GM23248 (cell line): Measurements from ENCODE around the gene ZNF862. TPM values are rescaled to one million over a fixed set of nuclear protein-coding genes. Genes with fewer than 3 reads are reported as not detected.

Experiments used
- DNase-seq: peaks from one replicate; pipeline ENCODE4 v3.0.0-alpha.2; 2015
- H2AFZ ChIP-seq: fragments of 200-600 bp; sonication (generic); 2 replicates; pipeline ENCODE4 v1.6.1; 2016; ENCODE audit warnings: antibody characterized with exemption
- H3F3A ChIP-seq: fragments of 200-600 bp; sonication (generic); 2 replicates; pipeline ENCODE4 v1.6.1; 2016; ENCODE audit warnings: mild to moderate bottlenecking, antibody characterized with exemption, mixed run types; ENCODE audit not compliant: insufficient read depth
- H3K27ac ChIP-seq: fragments of 200-600 bp; sonication (generic); 2 replicates; pipeline ENCODE4 v1.5.1; 2016; ENCODE audit warnings: mild to moderate bottlenecking
- H3K27me3 ChIP-seq: fragments of 200-600 bp; sonication (generic); replicated peaks from 2 replicates; pipeline ENCODE4 v1.6.1; 2016; ENCODE audit warnings: mild to moderate bottlenecking; ENCODE audit not compliant: insufficient read depth
- H3K36me3 ChIP-seq: fragments of 200-600 bp; sonication (generic); 2 replicates; pipeline ENCODE4 v1.6.1; 2016; ENCODE audit warnings: low read depth, mild to moderate bottlenecking
- H3K4me1 ChIP-seq: fragments of 200-600 bp; sonication (generic); 2 replicates; pipeline ENCODE4 v1.6.1; 2016; ENCODE audit warnings: mild to moderate bottlenecking; ENCODE audit not compliant: insufficient read depth
- H3K4me2 ChIP-seq: fragments of 200-600 bp; sonication (generic); one replicate; pipeline ENCODE4 v1.6.1; 2016; ENCODE audit warnings: mild to moderate bottlenecking; ENCODE audit not compliant: unreplicated experiment
- H3K4me3 ChIP-seq: fragments of 200-600 bp; sonication (generic); 2 replicates; pipeline ENCODE4 v1.5.1; 2016; ENCODE audit warnings: mild to moderate bottlenecking
- H3K79me2 ChIP-seq: fragments of 200-600 bp; sonication (generic); 2 replicates; pipeline ENCODE4 v1.6.1; 2016; ENCODE audit warnings: mild to moderate bottlenecking; ENCODE audit not compliant: insufficient read depth
- H3K9ac ChIP-seq: fragments of 200-600 bp; sonication (generic); 2 replicates; pipeline ENCODE4 v1.6.1; 2016; ENCODE audit warnings: mild to moderate bottlenecking
- H3K9me2 ChIP-seq: fragments of 200-600 bp; sonication (generic); 2 replicates; pipeline ENCODE4 v1.6.1; 2016; ENCODE audit warnings: mixed run types, mild to moderate bottlenecking, moderate library complexity; ENCODE audit not compliant: insufficient read depth
- H3K9me3 ChIP-seq: fragments of 200-600 bp; sonication (generic); one replicate; pipeline ENCODE4 v1.6.1; 2017; ENCODE audit warnings: low read depth
- H4K20me1 ChIP-seq: fragments of 200-600 bp; sonication (generic); 2 replicates; pipeline ENCODE4 v1.6.0; 2016; ENCODE audit not compliant: insufficient read depth
- EZH2 ChIP-seq: fragments of 200-600 bp; sonication (generic); IDR thresholded peaks from 2 replicates; pipeline ENCODE4 v1.6.1; 2018; ENCODE audit warnings: antibody characterized with exemption, mild to moderate bottlenecking; ENCODE audit not compliant: insufficient read depth, poor library complexity, severe bottlenecking
- EZH2phosphoT487 ChIP-seq: fragments of 200-600 bp; sonication (generic); IDR thresholded peaks from 2 replicates; pipeline ENCODE4 v1.6.1; 2018; ENCODE audit warnings: antibody characterized with exemption, moderate library complexity, mild to moderate bottlenecking, low read depth; ENCODE audit not compliant: insufficient read depth
- WGBS, 2 experiments: methylation state at CpG; one replicate each; pipeline ENCODE4 v1.1.6; 2015 to 2017; ENCODE audit warnings: low lambda C conversion rate in 2 of 2, low coverage in 1 of 2; ENCODE audit errors: missing lambda C conversion rate in 2 of 2; 5-methylcytosine and 5-hydroxymethylcytosine counted together
- in situ Hi-C: fragments of 300-500 bp; cut with MboI; formaldehyde crosslinking; loops from 2 replicates; pipeline ENCODE4 v1.15.0; 2020
- polyA plus RNA-seq: library from polyadenylated mRNA; unstranded; fragments of >200 nt; fragmentation: Nextera tagmentation; extraction: Ambion mirVana; gene quantifications from 2 replicates; pipeline ENCODE4 v1.2.1, GENCODE V29; 2016
- total RNA-seq: library from RNA; depleted of rRNA; stranded (reverse); fragments of >200 nt; shearing (Covaris generic); gene quantifications from 2 replicates; pipeline ENCODE4 v1.2.3, GENCODE V29; 2014; rRNA removed

Gene ZNF862
- total RNA-seq (2.9 and 9.7 TPM in 2 replicates), polyA plus RNA-seq (3.3 and 3.5 TPM in 2 replicates)

DNA sequence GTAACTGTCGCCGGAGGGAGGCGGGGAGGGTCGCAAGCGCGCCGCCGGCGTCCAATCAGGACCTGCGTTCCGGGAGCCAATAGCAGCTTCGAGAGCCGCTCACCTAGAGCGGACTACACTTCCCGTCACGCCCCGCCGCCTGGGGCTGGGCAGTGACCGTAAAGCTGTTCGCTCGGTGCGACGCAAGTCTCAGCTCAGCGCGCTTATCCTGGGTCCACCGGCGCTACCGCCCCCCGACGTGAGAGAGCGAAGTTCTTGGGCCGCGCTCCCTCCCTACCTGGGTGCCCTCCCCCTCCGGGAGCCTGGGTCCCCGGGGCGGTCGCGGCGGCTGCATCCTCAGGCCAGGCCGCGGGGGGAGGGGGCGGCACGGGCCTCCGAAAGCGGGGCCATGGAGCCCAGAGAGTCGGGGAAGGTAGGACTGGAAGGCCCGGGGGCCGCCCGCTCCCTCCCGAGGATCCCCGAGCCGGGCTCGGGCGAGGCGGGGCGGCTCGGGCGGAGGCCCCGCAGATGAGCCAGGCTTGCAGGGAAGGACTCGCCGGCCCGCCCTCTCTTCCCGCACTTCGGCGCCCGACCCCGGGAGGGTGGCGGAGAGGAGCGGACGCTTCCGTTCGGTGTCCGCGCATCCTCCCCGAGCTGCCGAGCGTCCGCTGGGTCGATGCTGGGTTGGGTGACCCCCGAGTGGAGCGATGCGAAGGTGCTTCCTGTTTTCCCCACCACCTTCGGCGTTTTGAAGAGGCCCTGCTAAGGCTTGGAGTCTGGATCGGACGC, at the start of gene ZNF862:
Gene ZNF862, plus strand, starts transcription at position 152 of the 768 bp plus-strand sequence. Its CDS starts 237 bp downstream, at position 389.
- TF ChIP-seq EZH2 = no peak
- no peak for TF ChIP-seq EZH2phosphoT487
- Histone ChIP-seq H3K4me2 (peak within 1 kb of the TSS; percentile 87), H3F3A (no peaks in the 10 kb centered on the region), H3K27ac (peak within 1 kb of the TSS; percentile 38), H3K79me2 (peaks cover 17% of the 10 kb centered on the region), H3K36me3 (no peaks in the 10 kb centered on the region), H2AFZ (peak within 1 kb of the TSS; percentile 87), H3K4me3 (peak within 1 kb of the TSS; percentile 95), H3K9ac (peak within 1 kb of the TSS; percentile 83), H3K27me3 (no peaks in the 10 kb centered on the region), H4K20me1 (no peaks in the 10 kb centered on the region), H3K9me3 (no peaks in the 10 kb centered on the region), H3K9me2 (no peaks in the 10 kb centered on the region), H3K4me1 (no peaks in the 10 kb centered on the region)
- 1 to 2% methylated on average over 41 to 63 of the region's 86 CpGs for WGBS, 2 experiments
- peak; percentile 99 for DNase-seq
- in situ Hi-C loops = no loop called here

- Histone ChIP-seq H3K4me1 (no peaks in the 10 kb centered on the region), H3K4me2 (no peak overlapping the region), H3K4me3 (no peak overlapping the region), H3K27me3 (peaks cover 42% of the 10 kb centered on the region), H3K79me2 (no peaks in the 10 kb centered on the region), H4K20me1 (no peaks in the 10 kb centered on the region), H3K9ac (no peak overlapping the region), H2AFZ (no peak overlapping the region), H3K9me3 (no peaks in the 10 kb centered on the region), H3K9me2 (no peaks in the 10 kb centered on the region), H3K27ac (no peak overlapping the region), H3K36me3 (no peaks in the 10 kb centered on the region), H3F3A (no peaks in the 10 kb centered on the region)
- no peak for TF ChIP-seq EZH2
- TF ChIP-seq EZH2phosphoT487 = no peak
- no peak for DNase-seq
- 64 to 69% methylated on average over 18 of the region's 19 CpGs for WGBS, 2 experiments
- in situ Hi-C loops = no loop called here
Measured at GRCh38 chr7:149789101-149789500, 49.1 kb upstream of the ZNF862 start.

DNA sequence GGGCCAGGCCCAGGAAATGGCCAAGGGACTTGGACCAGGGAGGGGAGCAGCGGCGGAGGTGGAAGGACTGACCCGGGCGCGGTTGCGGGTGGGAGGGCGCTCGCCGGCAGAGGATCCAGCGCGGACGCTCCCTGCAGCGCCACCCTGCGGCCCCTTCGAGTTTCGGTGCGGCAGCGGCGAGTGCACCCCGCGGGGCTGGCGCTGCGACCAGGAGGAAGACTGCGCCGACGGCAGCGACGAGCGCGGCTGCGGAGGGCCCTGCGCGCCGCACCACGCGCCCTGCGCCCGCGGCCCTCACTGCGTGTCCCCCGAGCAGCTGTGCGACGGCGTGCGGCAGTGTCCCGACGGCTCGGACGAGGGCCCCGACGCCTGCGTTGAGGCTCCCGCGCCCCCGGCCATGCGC, 48.0 kb upstream of the ZNF862 start:
- TF ChIP-seq EZH2 (no peak), EZH2phosphoT487 (no peak)
- peaks cover 46% of the 10 kb centered on the region for H3K27me3 ChIP-seq
- H2AFZ ChIP-seq = no peak overlapping the region
- no peaks in the 10 kb centered on the region for H3K9me3 ChIP-seq
- in situ Hi-C loops = no loop called here
- 0 to 6% methylated on average over 13 to 53 of the region's 56 CpGs for WGBS, 2 experiments
- H3F3A ChIP-seq = no peaks in the 10 kb centered on the region
- no peaks in the 10 kb centered on the region for H3K36me3 ChIP-seq
- no peak overlapping the region for H3K9ac ChIP-seq
- no peak overlapping the region for H3K27ac ChIP-seq
- H3K9me2 ChIP-seq = no peaks in the 10 kb centered on the region
- H3K4me2 ChIP-seq = no peak overlapping the region
- H3K4me1 ChIP-seq = no peaks in the 10 kb centered on the region
- no peaks in the 10 kb centered on the region for H4K20me1 ChIP-seq
- peak; percentile 53 for DNase-seq
- H3K4me3 ChIP-seq = no peak overlapping the region
- no peaks in the 10 kb centered on the region for H3K79me2 ChIP-seq

- Histone ChIP-seq H3K36me3 (no peaks in the 10 kb centered on the region), H3K9ac (no peak overlapping the region), H3K9me3 (no peaks in the 10 kb centered on the region), H3K4me2 (no peak overlapping the region), H3K27ac (no peak overlapping the region), H4K20me1 (no peaks in the 10 kb centered on the region), H2AFZ (no peak overlapping the region), H3F3A (no peaks in the 10 kb centered on the region), H3K4me3 (no peak overlapping the region), H3K9me2 (no peaks in the 10 kb centered on the region), H3K4me1 (no peaks in the 10 kb centered on the region), H3K27me3 (peaks cover 46% of the 10 kb centered on the region), H3K79me2 (no peaks in the 10 kb centered on the region)
- DNase-seq = no peak
- in situ Hi-C loops = no loop called here
- 59 to 72% methylated on average over 12 to 13 of the region's 14 CpGs for WGBS, 2 experiments
- TF ChIP-seq EZH2phosphoT487 (no peak), EZH2 (no peak)
Measured at GRCh38 chr7:149790754-149791360, 47.3 kb upstream of the ZNF862 start.
